Endodermal cell (in vitro differentiated cells): ENCODE results near the gene C1QL1. TPM values are rescaled to one million over a fixed set of nuclear protein-coding genes. Genes with fewer than 3 reads are reported as not detected.

Source experiments
- DNase-seq: peaks from one replicate; pipeline ENCODE4 v3.0.0-alpha.2; 2017
- H3K27ac ChIP-seq: 2 replicates; pipeline ENCODE4 v1.5.1; 2013; ENCODE audit warnings: mild to moderate bottlenecking, low read depth, low read length, moderate library complexity
- H3K27me3 ChIP-seq: 2 replicates; pipeline ENCODE4 v1.6.1; 2013; ENCODE audit warnings: mild to moderate bottlenecking, low read length, moderate library complexity; ENCODE audit not compliant: insufficient read depth, control insufficient read depth, poor library complexity, severe bottlenecking
- H3K36me3 ChIP-seq: 2 replicates; pipeline ENCODE4 v1.7.0; 2013; ENCODE audit warnings: mild to moderate bottlenecking, low read length, moderate library complexity; ENCODE audit not compliant: control insufficient read depth, insufficient read depth
- H3K4me1 ChIP-seq: one replicate; pipeline ENCODE4 v1.7.0; 2013; ENCODE audit warnings: low read length; ENCODE audit not compliant: control insufficient read depth, insufficient read depth
- H3K4me3 ChIP-seq: 2 replicates; pipeline ENCODE4 v1.5.1; 2013; ENCODE audit warnings: mild to moderate bottlenecking, low read length, moderate library complexity
- H3K9ac ChIP-seq: 2 replicates; pipeline ENCODE4 v1.6.1; 2013; ENCODE audit warnings: mild to moderate bottlenecking, low read length, moderate library complexity; ENCODE audit not compliant: poor library complexity, severe bottlenecking; ENCODE audit errors: extremely low read depth
- H3K9me3 ChIP-seq: 2 replicates; pipeline ENCODE4 v1.6.1; 2013; ENCODE audit warnings: mild to moderate bottlenecking, low read length, moderate library complexity; ENCODE audit not compliant: control insufficient read depth
- H3K27ac Mint-ChIP-seq: 2 replicates; pipeline ENCODE4 v1.8.0; 2020; ENCODE audit warnings: mixed read lengths
- H3K27me3 Mint-ChIP-seq: 2 replicates; pipeline ENCODE4 v1.8.0; 2021; ENCODE audit warnings: mild to moderate bottlenecking, mixed read lengths; ENCODE audit not compliant: insufficient read depth
- H3K36me3 Mint-ChIP-seq: 2 replicates; pipeline ENCODE4 v1.8.0; 2020; ENCODE audit warnings: low read depth, mixed read lengths
- H3K4me1 Mint-ChIP-seq: 2 replicates; pipeline ENCODE4 v1.8.0; 2020; ENCODE audit warnings: mixed read lengths
- H3K4me3 Mint-ChIP-seq: 2 replicates; pipeline ENCODE4 v1.8.0; 2020; ENCODE audit warnings: mild to moderate bottlenecking, moderate library complexity, mixed read lengths
- H3K9me3 Mint-ChIP-seq: 2 replicates; pipeline ENCODE4 v1.8.0; 2020; ENCODE audit warnings: mild to moderate bottlenecking, mixed read lengths
- WGBS, 2 experiments: methylation state at CpG; one replicate each; pipeline versions ENCODE4 v1.1.5 to v1.1.7; 2013; ENCODE audit warnings: missing lambda C conversion rate in 2 of 2, mixed read lengths in 1 of 2; ENCODE audit not compliant: insufficient coverage in 1 of 2, insufficient read length in 1 of 2; 5-methylcytosine and 5-hydroxymethylcytosine counted together
- total RNA-seq, 2 donors: library from RNA; stranded (reverse); fragmentation: NEBNext Ultra II Directional in 1 of 2; extraction: Animal tissue kit (Norgen Biotek cat#: 25700) in 1 of 2; gene quantifications; 2 replicates in 1 of 2; 3 replicates in 1 of 2; pipeline ENCODE4 v1.2.1, GENCODE V29; 2021
- TF ChIP-seq, protein P1 (sequence below): fragments of 200-600 bp; sonication (generic); conservative IDR thresholded peaks from 2 replicates; pipeline ENCODE4 v1.5.0; 2021; ENCODE audit warnings: antibody characterized with exemption, mild to moderate bottlenecking

The C1QL1 gene
- total RNA-seq, 2 donors from 2014 or later, result 1.4 to 2.7 TPM

- no peaks in the 10 kb centered on the region for H3K36me3 ChIP-seq
- no peaks in the 10 kb centered on the region for H3K9me3 ChIP-seq
- H3K4me1 ChIP-seq, result peaks cover 6% of the 10 kb centered on the region
- no peak overlapping the region for H3K27ac ChIP-seq
- 83 to 87% methylated on average over 4 of the region's 4 CpGs for WGBS, 2 experiments
- TF ChIP-seq, protein P1, sequence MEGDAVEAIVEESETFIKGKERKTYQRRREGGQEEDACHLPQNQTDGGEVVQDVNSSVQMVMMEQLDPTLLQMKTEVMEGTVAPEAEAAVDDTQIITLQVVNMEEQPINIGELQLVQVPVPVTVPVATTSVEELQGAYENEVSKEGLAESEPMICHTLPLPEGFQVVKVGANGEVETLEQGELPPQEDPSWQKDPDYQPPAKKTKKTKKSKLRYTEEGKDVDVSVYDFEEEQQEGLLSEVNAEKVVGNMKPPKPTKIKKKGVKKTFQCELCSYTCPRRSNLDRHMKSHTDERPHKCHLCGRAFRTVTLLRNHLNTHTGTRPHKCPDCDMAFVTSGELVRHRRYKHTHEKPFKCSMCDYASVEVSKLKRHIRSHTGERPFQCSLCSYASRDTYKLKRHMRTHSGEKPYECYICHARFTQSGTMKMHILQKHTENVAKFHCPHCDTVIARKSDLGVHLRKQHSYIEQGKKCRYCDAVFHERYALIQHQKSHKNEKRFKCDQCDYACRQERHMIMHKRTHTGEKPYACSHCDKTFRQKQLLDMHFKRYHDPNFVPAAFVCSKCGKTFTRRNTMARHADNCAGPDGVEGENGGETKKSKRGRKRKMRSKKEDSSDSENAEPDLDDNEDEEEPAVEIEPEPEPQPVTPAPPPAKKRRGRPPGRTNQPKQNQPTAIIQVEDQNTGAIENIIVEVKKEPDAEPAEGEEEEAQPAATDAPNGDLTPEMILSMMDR, result no peak
- peak; percentile 64 for DNase-seq
- no peak overlapping the region for H3K4me3 ChIP-seq
- Mint-ChIP-seq H3K4me3 (no peak overlapping the region), H3K9me3 (no peaks in the 10 kb centered on the region), H3K36me3 (no peaks in the 10 kb centered on the region), H3K4me1 (peaks cover 6% of the 10 kb centered on the region), H3K27me3 (peaks cover 14% of the 10 kb centered on the region), H3K27ac (no peak overlapping the region)
- H3K27me3 ChIP-seq, result no peaks in the 10 kb centered on the region
- H3K9ac ChIP-seq, result no peak overlapping the region
Observed at GRCh38 chr17:44983563-44983962, 15.5 kb upstream of the C1QL1 start.

GRCh38 chr17:44982113-44982702 lies 14.1 kb upstream of the C1QL1 start:
- Histone ChIP-seq H3K36me3 (no peaks in the 10 kb centered on the region), H3K9ac (no peak overlapping the region), H3K27ac (no peak overlapping the region), H3K9me3 (no peaks in the 10 kb centered on the region), H3K27me3 (no peaks in the 10 kb centered on the region), H3K4me1 (peaks cover 5% of the 10 kb centered on the region), H3K4me3 (no peak overlapping the region)
- Mint-ChIP-seq H3K4me1 (peaks cover 1% of the 10 kb centered on the region), H3K9me3 (no peaks in the 10 kb centered on the region), H3K27me3 (peaks cover 14% of the 10 kb centered on the region), H3K4me3 (no peak overlapping the region), H3K27ac (no peak overlapping the region), H3K36me3 (no peaks in the 10 kb centered on the region)
- no peak for DNase-seq
- 90 to 94% methylated on average over 3 of the region's 3 CpGs for WGBS, 2 experiments
- TF ChIP-seq, protein P1, result no peak

DNA sequence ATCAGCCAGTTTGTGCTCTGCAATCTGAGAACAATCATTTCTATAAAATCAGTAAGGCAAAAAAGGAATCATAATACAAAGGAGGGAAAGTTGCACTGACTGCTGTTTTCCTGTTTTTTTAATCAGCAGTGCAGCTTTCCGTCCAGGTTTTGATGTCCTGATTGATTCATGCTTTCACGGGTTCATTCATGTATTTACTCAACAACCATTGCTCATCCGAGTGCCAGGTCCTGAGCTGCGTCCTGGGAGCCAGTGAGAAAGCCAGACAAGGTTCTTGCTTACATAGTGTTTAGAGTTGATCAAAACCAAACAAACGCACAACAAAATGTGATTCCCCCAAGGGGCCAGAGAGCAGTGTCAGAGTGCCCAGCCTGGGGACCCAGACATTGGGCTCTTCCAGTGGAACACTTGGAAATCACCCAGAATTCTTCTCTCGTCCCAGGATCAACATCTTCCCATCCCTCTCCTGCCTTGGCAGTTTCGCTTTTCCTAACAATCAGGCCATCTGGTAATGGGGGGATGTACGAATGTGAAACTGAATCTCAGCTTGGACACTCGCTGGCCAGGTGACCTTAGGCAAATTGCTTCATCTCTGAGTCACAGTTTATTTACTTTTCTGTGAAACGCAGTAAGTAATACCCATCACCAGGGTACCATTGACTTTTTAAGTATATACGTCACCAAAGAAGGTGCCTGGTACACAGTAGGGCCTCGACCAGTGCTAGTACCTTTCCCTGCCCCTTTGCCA lies 13.3 kb upstream of the C1QL1 start:
- TF ChIP-seq, protein P1, result no peak
- Histone ChIP-seq H3K4me3 (no peak overlapping the region), H3K9ac (no peak overlapping the region), H3K9me3 (no peaks in the 10 kb centered on the region), H3K27ac (no peak overlapping the region), H3K27me3 (no peaks in the 10 kb centered on the region), H3K36me3 (no peaks in the 10 kb centered on the region), H3K4me1 (peaks cover 3% of the 10 kb centered on the region)
- no peak overlapping the region for H3K4me3 Mint-ChIP-seq
- 79 to 90% methylated on average over 8 to 12 of the region's 12 CpGs for WGBS, 2 experiments
- DNase-seq, result no peak
- no peak overlapping the region for H3K27ac Mint-ChIP-seq
- no peaks in the 10 kb centered on the region for H3K36me3 Mint-ChIP-seq
- H3K27me3 Mint-ChIP-seq, result peaks cover 19% of the 10 kb centered on the region
- H3K4me1 Mint-ChIP-seq, result no peaks in the 10 kb centered on the region
- no peaks in the 10 kb centered on the region for H3K9me3 Mint-ChIP-seq
